K562 (cell line): ENCODE measurements around the gene CACNA2D2. TPM values are rescaled to one million over a fixed set of nuclear protein-coding genes. Genes with fewer than 3 reads are reported as not detected.

Experiments
- ATAC-seq: fragments of 200-7000 bp; cut with Tn5 transposase; 3 replicates; pipeline ENCODE4 v1.9.1; 2020; ENCODE audit warnings: moderate library complexity
- BruUV-seq: library from RNA; stranded (reverse); fragments of 400-500 nt; replicated peaks from 2 replicates; lab custom pipeline; 2021; lab: Mats Ljungman, UMichigan
- CTCF ChIA-PET: fragments of 300-600 bp; formaldehyde crosslinking; extraction: SDS; loops from one replicate; lab custom pipeline; 2021; ENCODE audit warnings: low intra/inter-chr PET ratio; lab: Yijun Ruan, JAX
- POLR2A ChIA-PET: fragments of 300-600, 350-650 bp; sonication (Branson Sonifier 250); formaldehyde crosslinking; extraction: SDS; loops from one replicate; lab custom pipeline; 2021; ENCODE audit warnings: antibody characterized with exemption, inconsistent platforms; lab: Yijun Ruan, JAX
- DNase-seq, 4 experiments: peaks; one replicate each; pipeline versions ENCODE4 v3.0.0 to v3.0.0-alpha.2; 2011 to 2018; ENCODE audit warnings: low spot score in 3 of 4, mixed read lengths in 3 of 4; ENCODE audit errors: extremely low read depth in 1 of 4
- FAIRE-seq: peaks from 2 replicates; lab custom pipeline; 2011; peaks lifted over from hg19 to GRCh38; lab: Jason Lieb, UNC
- H2AFZ ChIP-seq: 2 replicates; pipeline ENCODE4 v1.6.0; 2011; ENCODE audit warnings: low read depth, low read length, control low read depth, inconsistent platforms
- H3K27ac ChIP-seq: fragments of 200-600 bp; 3 replicates; pipeline ENCODE4 v1.8.0; 2011; ENCODE audit warnings: low read depth, mild to moderate bottlenecking, control low read depth, inconsistent platforms, low read length, moderate library complexity, mixed read lengths; ENCODE audit errors: extremely low read depth
- H3K27me3 ChIP-seq, 2 experiments: fragments of 300-600 bp in 1 of 2; 2 replicates in 1 of 2; 3 replicates in 1 of 2; pipeline versions ENCODE4 v1.6.0 to v1.8.0; 2011; ENCODE audit warnings: inconsistent platforms in 2 of 2, low read length in 2 of 2, mild to moderate bottlenecking in 1 of 2, mixed read lengths in 1 of 2, moderate library complexity in 1 of 2; ENCODE audit not compliant: control insufficient read depth in 2 of 2, insufficient read depth in 2 of 2
- H3K36me3 ChIP-seq: fragments of 300-600 bp; 3 replicates; pipeline ENCODE4 v1.8.0; 2011; ENCODE audit warnings: mild to moderate bottlenecking, low read length, inconsistent platforms; ENCODE audit not compliant: control insufficient read depth, insufficient read depth
- H3K4me1 ChIP-seq, 2 experiments: fragments of 200-600 bp in 1 of 2; replicated peaks in 1 of 2; 2 replicates in 1 of 2; 3 replicates in 1 of 2; pipeline versions ENCODE4 v1.5.1 to v1.8.0; 2011; ENCODE audit warnings: inconsistent platforms in 2 of 2, low read length in 2 of 2, mild to moderate bottlenecking in 1 of 2, mixed read lengths in 1 of 2, moderate library complexity in 1 of 2; ENCODE audit not compliant: control insufficient read depth in 2 of 2, insufficient read depth in 2 of 2
- H3K4me2 ChIP-seq: 2 replicates; pipeline ENCODE4 v1.6.1; 2011; ENCODE audit warnings: low read length, control low read depth, inconsistent platforms, mixed read lengths; ENCODE audit not compliant: insufficient read depth
- H3K4me3 ChIP-seq: fragments of 200-600 bp; sonication (generic), shearing (Covaris generic); 2 replicates; pipeline ENCODE4 v1.5.1; 2016; ENCODE audit warnings: control low read depth, inconsistent platforms
- H3K79me2 ChIP-seq: fragments of 200-600 bp; 3 replicates; pipeline ENCODE4 v1.8.0; 2011; ENCODE audit warnings: low read length, inconsistent platforms; ENCODE audit not compliant: control insufficient read depth, insufficient read depth
- H3K9ac ChIP-seq, 2 experiments: 2 replicates each; pipeline versions ENCODE4 v1.6.0 to v1.6.1; 2011; ENCODE audit warnings: low read depth in 2 of 2, low read length in 2 of 2, control low read depth in 1 of 2, inconsistent platforms in 1 of 2, mild to moderate bottlenecking in 1 of 2, mixed read lengths in 1 of 2; ENCODE audit not compliant: insufficient read depth in 1 of 2
- H3K9me1 ChIP-seq: one replicate; pipeline ENCODE4 v1.6.0; 2011; ENCODE audit warnings: inconsistent platforms, mild to moderate bottlenecking, low read length, moderate library complexity; ENCODE audit not compliant: control insufficient read depth, insufficient read depth
- H3K9me3 ChIP-seq: replicated peaks from 2 replicates; pipeline ENCODE4 v1.5.1; 2011; ENCODE audit warnings: low read depth, low read length, inconsistent platforms; ENCODE audit not compliant: control insufficient read depth, insufficient read depth
- H4K20me1 ChIP-seq: replicated peaks from 2 replicates; pipeline ENCODE4 v1.6.1; 2011; ENCODE audit warnings: low read length, inconsistent platforms, mixed read lengths; ENCODE audit not compliant: control insufficient read depth, insufficient read depth
- C11orf30 ChIP-seq: fragments of 450-650 bp; IDR thresholded peaks from 2 replicates; pipeline ENCODE4 v1.6.1; 2016; ENCODE audit warnings: low read depth, mild to moderate bottlenecking
- CBFA2T3 ChIP-seq: fragments of 450-650 bp; IDR thresholded peaks from 2 replicates; pipeline ENCODE4 v1.6.1; 2017
- CBX1 ChIP-seq: sonication (generic); IDR thresholded peaks from 2 replicates; pipeline ENCODE4 v1.6.1; 2016; ENCODE audit warnings: antibody characterized with exemption, low read depth, mild to moderate bottlenecking
- CTCF ChIP-seq, 3 experiments: IDR thresholded peaks in 2 of 3; conservative IDR thresholded peaks in 1 of 3; 2 replicates each; pipeline ENCODE4 v1.5.1; 2011 to 2012; ENCODE audit warnings: low read length in 3 of 3, mild to moderate bottlenecking in 3 of 3, control low read depth in 2 of 3, improper control_type of control experiment in 1 of 3, inconsistent platforms in 1 of 3, low read depth in 1 of 3, mixed read lengths in 1 of 3, moderate library complexity in 1 of 3; ENCODE audit not compliant: insufficient read depth in 2 of 3
- NFE2 ChIP-seq: IDR thresholded peaks from 2 replicates; pipeline ENCODE4 v1.6.1; 2014; ENCODE audit warnings: antibody characterized with exemption, low read depth
- SMC3 ChIP-seq: conservative IDR thresholded peaks from 2 replicates; pipeline ENCODE4 v1.6.1; 2011; ENCODE audit warnings: low read depth, low read length, improper control_type of control experiment; ENCODE audit not compliant: insufficient read depth
- TFAM ChIP-seq: fragments of 250-450 bp; sonication (Bioruptor Pico); conservative IDR thresholded peaks from 2 replicates; pipeline ENCODE4 v1.5.0; 2021; ENCODE audit warnings: mild to moderate bottlenecking, moderate library complexity
- VEZF1 ChIP-seq: fragments of 200-800 bp; sonication (Bioruptor generic); IDR thresholded peaks from 2 replicates; pipeline ENCODE4 v1.6.1; 2017; ENCODE audit warnings: missing genetic modification characterization, missing compliant biosample characterization
- ZFP91 ChIP-seq: sonication (generic); formaldehyde crosslinking; IDR thresholded peaks from 2 replicates; pipeline ENCODE4 v1.8.0; 2022; ENCODE audit warnings: mild to moderate bottlenecking, missing genetic modification reagents
- ZNF316 ChIP-seq: fragments of 450-650 bp; IDR thresholded peaks from 2 replicates; pipeline ENCODE4 v1.6.1; 2016
- WGBS: fragments of 100-300 bp; shearing (Covaris generic); methylation state at CpG from one replicate; pipeline ENCODE4 v1.1.6; 2016; ENCODE audit warnings: low coverage, mixed read lengths; ENCODE audit not compliant: insufficient coverage; ENCODE audit errors: missing lambda C conversion rate; 5-methylcytosine and 5-hydroxymethylcytosine counted together
- in situ Hi-C: fragments of 300-500 bp; cut with MboI; formaldehyde crosslinking; loops from 4 replicates; pipeline ENCODE4 v1.15.0; 2018; ENCODE audit warnings: inconsistent platforms, mixed read lengths
- intact Hi-C: fragments of 100-400 bp; cut with micrococcal nuclease; formaldehyde crosslinking; loops from 2 replicates; pipeline ENCODE4 v1.14.2; 2022
- polyA plus RNA-seq, 8 experiments: library from polyadenylated mRNA; depleted of rRNA in 4 of 8; stranded (reverse) in 5 of 8; unstranded in 3 of 8; fragments of >200 nt; fragmentation: Nextera tagmentation in 2 of 8; fragmentation: Illumina TruSeq in 1 of 8; extraction: Ambion mirVana in 2 of 8; extraction: Trizol in 1 of 8; gene quantifications; 2 replicates each; pipeline versions ENCODE4 v1.2.1 to v1.2.3, GENCODE V29; 2011 to 2014; ENCODE audit warnings: inconsistent platforms in 1 of 8, missing spikeins in 1 of 8
- total RNA-seq, 7 experiments: library from RNA; depleted of rRNA in 6 of 7; stranded (reverse); fragments of >200 nt in 6 of 7; fragmentation: Illumina TruSeq in 2 of 7; extraction: Trizol in 2 of 7; gene quantifications; 2 replicates each; pipeline versions ENCODE4 v1.2.1 to v1.2.3, GENCODE V29; 2011 to 2021; ENCODE audit warnings: low replicate concordance in 1 of 7

The CACNA2D2 gene
- total and polyA plus RNA-seq, 9 of the 15 experiments (the other 6 are each of a cell fraction or from before 2014, with no cell fraction given) = 0.11 to 0.58 (median 0.36) TPM; not detected in 2

GRCh38 chr3:50345008-50345407, 158.4 kb downstream of the CACNA2D2 start (continued):
- TF ChIP-seq ZFP91 (CRISPR knock-in tag) = no peak

GRCh38 chr3:50342813-50343633, 160.4 kb downstream of the CACNA2D2 start:
- peak overlapping the region; percentile 39; the same call in 1 of the 3 replicates for H3K27ac ChIP-seq
- no TSS peak for BruUV-seq
- ATAC-seq (peak; percentile 37), FAIRE-seq (peak; percentile 48), DNase-seq (no peak)
- peaks cover 8% of the 10 kb centered on the region; the same call in 2 of the 3 replicates for H3K36me3 ChIP-seq
- WGBS = 18% methylated on average over 8 of the region's 13 CpGs
- H3K9me1 ChIP-seq = peaks cover 3% of the 10 kb centered on the region
- no peak overlapping the region for H2AFZ ChIP-seq
- no peak overlapping the region; the same call in 1 of the 2 replicates for H3K4me2 ChIP-seq
- in situ Hi-C loops (no loop called here), intact Hi-C loops (no loop called here)
- TF ChIP-seq ZNF316 = peak; percentile 27; the same call in 1 of the 2 replicates
- TF ChIP-seq CBFA2T3 = peak; percentile 19; the same call in 1 of the 2 replicates
- peak; percentile 40 for TF ChIP-seq VEZF1 (CRISPR knock-in tag)
- peak; percentile 60; the same call in 1 of the 2 replicates for TF ChIP-seq C11orf30
- 0 out of 2 replicates have a peak, but pooled peaks have one; percentile 11 for TF ChIP-seq SMC3
- peak; percentile 26 to 34 (median 32); a peak in 5 of 6 replicates for TF ChIP-seq CTCF (IDR thresholded peaks at IDR 0.05 in 2 of 3, conservative IDR thresholded peaks at IDR 0.05 in 1 of 3; ENCODE audit: insufficient read depth in 2 of 3, low read depth in 1 of 3, low read length in 3 of 3)
- TF ChIP-seq NFE2 = peak; percentile 60
- no peak for TF ChIP-seq TFAM (CRISPR knock-in tag)
- no peak for TF ChIP-seq CBX1
- H3K9me3 ChIP-seq = no peaks in the 10 kb centered on the region; the same call in 1 of the 2 replicates
- H3K4me3 ChIP-seq = no peak overlapping the region
- POLR2A ChIA-PET = interaction anchor here (0.6 to 1.7 kb wide), 2 partner anchors 12 to 15 kb away, joined by 3 to 5 read pairs; partner anchors contain the start of gene TUSC2
- peaks cover 24 to 50% of the 10 kb centered on the region in 2 experiments; a peak in 4 of 5 replicates for H3K4me1 ChIP-seq
- no peaks in the 10 kb centered on the region for H3K27me3 ChIP-seq
- CTCF ChIA-PET = no interaction called here
- peaks cover 28% of the 10 kb centered on the region for H3K79me2 ChIP-seq
- peak overlapping the region in 1 of 2 experiments; percentile 79; a peak in 2 of 4 replicates for H3K9ac ChIP-seq
- H4K20me1 ChIP-seq = no peaks in the 10 kb centered on the region
